ENCODE results near the gene ST3GAL3.
"Not testable (repeated sequence)": the region's sequence is repeated elsewhere in the genome, so short reads cannot be mapped to it uniquely, and the experiment has no call there.

ST3GAL3 gene

DNA sequence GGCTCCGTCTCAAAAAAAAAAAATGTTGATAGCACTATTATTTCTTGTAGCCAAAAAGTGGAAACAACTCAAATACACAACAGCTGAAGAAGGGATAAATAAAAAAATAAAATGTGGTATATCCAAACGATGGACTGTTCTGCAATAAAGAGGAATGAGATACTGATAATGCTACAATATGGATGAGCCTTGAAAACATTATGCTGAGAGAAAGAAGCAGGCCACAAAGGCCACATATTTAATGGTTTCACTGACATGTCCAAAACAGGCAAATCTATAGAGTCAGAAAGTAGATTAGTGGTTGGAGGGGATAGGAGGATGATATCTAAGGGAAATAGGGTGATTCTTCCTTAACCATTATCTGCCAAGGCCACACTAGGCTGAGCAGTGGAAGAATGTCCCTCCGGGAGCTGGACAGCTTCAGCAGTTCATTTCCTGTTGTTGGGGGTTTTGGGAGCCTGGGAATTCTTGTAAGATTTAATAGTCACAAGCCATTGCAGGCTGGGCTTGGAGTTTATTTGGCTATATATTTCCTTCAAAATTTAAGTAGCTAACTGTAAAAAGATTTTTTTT, 53.5 kb downstream of the ST3GAL3 start:
- DNase-seq = no peak

DNA sequence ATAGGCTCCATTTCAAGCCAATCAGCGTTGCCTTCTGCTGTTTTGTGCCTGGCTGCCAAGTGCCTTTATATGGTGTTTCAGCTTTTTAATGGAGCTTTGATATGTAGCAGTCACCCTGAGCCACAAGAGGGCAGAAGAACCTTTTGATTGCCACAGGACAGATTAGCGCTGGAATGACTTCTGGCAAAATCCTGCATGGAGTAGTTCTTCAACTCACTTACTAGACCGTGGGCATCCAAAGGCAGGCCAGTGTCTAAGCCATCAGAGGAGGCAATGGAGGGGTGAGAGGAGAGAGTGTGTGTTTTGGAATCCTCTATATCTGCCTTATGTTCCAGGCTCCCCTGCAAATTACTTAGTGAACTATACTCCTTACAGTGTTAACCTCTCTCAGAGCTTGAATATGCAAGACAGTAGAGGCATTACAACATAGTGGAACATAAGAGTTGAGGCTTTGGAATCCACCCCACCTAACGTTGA, 56.2 kb downstream of the ST3GAL3 start:
- peak; percentile 78 to 79 for DNase-seq

- no peak for DNase-seq
These were observed 57.2 kb downstream of the ST3GAL3 start for GRCh38 chr1:43764581-43764980.

- DNase-seq = no peak
These were observed 58.9 kb downstream of the ST3GAL3 start for GRCh38 chr1:43766086-43766784.

DNA sequence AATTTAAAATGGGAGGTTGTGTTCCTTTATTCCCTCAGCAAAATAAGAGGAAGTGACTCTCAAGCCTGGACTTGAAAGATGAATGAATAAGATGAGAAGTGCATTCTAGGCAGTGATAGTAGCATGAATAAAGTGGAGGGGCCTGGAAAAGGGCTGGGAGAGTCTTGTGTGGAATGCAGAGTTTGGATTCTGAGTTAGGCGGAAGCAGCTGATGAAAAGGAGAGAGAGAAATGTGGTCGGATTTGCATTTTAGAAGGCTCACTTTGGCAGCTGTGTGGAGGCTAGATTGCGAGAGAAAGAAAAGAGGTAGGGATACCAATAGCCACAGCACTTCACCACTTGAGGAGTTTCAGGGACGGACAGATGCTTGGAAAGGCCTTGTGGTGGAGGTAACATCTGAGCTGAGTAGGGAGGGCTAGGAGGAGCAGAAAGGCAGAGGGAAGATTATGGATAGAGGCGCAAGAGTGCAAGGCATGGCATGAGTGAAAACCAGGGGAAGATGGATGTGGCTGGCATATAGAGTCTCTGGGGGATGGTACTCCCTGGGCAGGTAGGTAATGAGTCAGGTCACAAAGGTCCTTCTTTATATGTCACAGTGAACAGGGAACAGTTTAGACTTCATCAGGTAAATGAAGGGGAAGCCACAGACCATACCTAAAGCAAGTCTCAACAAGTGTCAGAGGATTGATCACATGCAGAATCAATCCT, 59.6 kb downstream of the ST3GAL3 start:
- peak in 1 of 2 experiments; percentile 16 for DNase-seq

- DNase-seq = no peak
These were observed 60.8 kb downstream of the ST3GAL3 start for GRCh38 chr1:43768168-43768567.

- no peak for DNase-seq
These were observed 62.1 kb downstream of the ST3GAL3 start for GRCh38 chr1:43769350-43769908.

DNA sequence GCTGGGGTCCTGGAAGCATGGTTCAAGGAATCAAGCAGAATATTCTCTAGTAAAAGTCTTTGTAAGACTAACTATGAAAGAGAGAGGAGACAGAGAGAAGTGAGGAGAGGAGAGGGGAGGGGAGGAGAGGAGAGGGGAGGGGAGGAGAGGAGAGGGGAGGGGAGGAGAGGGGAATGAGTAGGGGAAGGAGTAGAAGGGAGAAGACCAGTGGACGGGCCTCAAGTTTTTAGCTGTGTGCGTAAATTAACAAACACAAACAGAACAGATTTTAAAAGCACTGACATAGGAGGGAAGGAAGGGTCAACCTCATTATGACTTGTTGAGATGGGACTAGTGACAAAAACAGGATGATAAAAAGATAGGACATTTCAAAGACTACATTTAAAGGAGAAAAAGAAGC, 62.8 kb downstream of the ST3GAL3 start:
- no peak for DNase-seq

DNA sequence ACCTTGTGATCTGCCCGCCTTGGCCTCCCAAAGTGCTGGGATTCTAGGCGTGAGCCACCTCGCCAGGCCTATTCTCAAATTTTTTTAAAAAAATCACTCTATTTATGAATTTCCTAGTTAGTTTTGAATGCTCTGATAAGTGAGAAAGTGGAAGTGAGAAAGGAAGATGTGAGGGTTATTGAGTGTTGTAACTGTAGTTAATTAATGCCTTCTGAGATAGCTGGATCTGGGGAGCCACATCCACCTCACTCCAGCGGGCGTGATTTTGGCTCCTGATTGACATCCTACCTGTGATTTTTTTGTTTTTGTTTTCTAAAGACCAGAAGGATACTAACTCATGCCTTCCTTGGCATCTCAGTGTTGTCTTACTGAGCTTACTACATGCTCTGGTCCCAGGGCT, 65.6 kb downstream of the ST3GAL3 start:
- no peak for DNase-seq

- DNase-seq = no peak
These were observed 66.5 kb downstream of the ST3GAL3 start for GRCh38 chr1:43773821-43774220.

DNA sequence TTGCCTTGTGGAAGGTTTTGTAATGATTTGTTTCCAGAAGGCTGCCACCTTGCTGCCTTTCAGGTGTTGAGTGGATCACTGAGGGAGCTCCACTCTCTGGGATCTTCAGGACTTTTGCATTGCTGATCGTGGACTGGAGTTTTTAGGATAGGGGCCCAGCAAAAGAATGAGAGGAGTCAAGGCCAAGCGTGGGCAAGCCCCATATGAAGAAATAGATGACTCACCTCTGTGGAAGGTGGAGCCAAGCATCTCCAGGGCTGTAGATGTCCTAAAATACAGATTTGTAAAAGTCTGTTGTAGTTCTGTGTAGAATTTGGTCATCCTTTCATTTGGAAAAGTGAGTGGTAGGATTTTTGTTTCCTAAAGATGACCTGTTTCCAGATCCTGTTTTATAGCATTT, 67.0 kb downstream of the ST3GAL3 start:
- peak in 1 of 2 experiments; percentile 9 for DNase-seq

DNA sequence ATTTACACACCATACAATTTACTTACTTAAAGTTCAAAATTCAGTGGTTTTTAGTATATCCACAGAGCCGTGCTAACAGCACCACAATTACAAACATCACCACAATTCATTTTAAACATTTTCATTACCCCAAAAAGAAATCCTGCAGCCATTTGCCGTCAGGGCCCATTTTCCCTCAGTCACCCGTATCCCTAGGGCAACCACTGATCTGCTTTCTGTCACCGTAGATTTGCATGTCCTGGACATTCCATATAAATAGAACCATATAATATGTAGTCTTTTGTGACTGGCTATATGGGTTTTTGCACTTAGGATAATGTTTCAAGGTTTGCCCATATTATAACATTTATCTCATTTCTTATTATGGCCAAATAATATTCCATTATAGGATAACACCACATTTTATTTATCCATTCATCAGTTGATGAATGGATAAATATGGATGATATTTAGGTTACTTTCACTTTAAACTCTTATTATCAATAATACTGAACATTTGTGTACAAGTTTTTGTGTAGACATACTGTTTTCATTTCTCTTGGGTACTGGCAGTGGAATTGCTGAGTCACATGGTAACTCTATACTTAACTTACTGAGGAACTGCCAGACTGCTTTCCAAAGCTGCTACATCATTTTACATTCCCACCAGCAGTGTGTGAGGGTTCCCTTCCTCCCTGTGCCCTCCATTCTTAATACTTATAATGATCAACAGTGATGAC, 68.9 kb downstream of the ST3GAL3 start:
- no peak for DNase-seq

- not testable (repeated sequence) for DNase-seq
These were observed 70.6 kb downstream of the ST3GAL3 start for GRCh38 chr1:43777916-43778315.

DNA sequence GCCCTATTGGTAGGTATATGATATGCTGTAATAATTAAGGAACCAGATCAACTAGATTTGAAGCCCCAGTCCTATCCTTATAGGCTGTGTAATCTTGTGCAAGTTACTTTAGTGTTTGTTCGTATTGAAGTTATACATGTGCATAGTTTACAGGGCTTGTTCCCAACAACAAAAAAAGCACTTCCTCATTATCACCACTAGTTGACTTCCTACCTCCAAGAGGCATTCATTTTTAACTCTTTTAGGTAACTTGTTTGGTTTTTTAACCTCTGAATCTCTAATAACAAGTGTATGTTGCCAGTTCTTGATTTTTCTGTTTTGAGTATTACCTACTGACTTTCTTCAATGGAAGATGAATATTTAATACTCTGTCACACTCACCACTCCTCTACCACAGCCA, 71.9 kb downstream of the ST3GAL3 start:
- peak; percentile 18 to 44 for DNase-seq

DNA sequence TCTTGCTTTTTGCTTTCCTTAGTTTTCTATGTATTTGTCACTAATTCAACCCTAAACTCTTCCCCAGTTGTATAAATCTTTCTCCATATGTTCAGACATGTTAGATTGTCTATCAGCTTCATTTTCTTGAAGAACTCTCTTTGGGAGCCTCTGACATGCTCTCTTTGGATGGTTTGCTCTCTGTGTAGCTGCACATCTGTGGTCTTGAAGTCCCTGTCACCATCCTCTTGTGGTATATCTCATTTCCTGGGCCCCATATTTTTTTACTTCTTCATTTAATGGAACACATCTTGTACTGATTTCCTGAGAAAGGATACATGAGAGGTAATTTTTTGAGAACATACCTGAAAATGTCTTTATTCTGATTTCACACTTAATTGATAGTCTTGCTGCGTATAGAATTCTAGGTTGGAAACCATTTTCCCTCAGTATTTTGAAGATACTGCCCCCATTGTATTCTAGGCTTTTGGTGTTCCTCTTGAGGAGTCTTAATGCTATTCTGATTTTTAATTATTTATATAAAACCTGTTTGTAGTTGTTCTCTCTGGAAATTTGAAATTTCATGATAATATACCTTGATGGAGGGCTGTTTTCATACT, 72.6 kb downstream of the ST3GAL3 start:
- DNase-seq = peak; percentile 35 to 39

- DNase-seq = peak; percentile 76 to 79
These were observed 74.2 kb downstream of the ST3GAL3 start for GRCh38 chr1:43781574-43781973.

DNA sequence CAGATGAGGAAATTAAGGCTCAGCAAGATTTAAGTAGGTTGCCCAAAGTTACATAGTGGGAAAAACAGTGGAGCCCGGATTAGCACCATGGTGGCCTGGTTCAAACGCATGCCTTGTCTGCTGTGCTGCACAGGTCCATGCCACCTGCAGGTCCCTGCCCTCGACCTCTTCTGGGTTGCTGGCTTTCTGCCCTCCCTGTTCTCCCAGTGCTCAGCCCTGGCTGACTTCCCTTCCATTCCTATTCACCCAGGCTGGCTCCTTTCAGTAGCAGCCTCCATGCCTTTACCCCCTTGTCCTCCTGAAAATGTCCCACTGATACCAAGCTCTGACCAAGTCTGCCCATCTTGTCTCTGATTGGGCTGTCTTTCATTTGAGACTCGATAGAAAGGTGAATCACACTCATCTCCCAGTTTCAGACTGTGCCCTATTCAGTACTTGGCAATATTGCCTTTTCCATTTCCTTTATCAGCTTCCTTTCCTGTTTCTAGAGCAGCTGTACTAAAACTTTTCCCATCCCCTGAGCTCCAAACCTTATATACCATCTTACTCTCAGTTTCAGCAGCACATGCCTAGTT, 75.8 kb downstream of the ST3GAL3 start:
- DNase-seq = no peak

GRCh38 chr1:43783671-43784205, 76.4 kb downstream of the ST3GAL3 start:
- DNase-seq = peak in 1 of 2 experiments; percentile 8

DNA sequence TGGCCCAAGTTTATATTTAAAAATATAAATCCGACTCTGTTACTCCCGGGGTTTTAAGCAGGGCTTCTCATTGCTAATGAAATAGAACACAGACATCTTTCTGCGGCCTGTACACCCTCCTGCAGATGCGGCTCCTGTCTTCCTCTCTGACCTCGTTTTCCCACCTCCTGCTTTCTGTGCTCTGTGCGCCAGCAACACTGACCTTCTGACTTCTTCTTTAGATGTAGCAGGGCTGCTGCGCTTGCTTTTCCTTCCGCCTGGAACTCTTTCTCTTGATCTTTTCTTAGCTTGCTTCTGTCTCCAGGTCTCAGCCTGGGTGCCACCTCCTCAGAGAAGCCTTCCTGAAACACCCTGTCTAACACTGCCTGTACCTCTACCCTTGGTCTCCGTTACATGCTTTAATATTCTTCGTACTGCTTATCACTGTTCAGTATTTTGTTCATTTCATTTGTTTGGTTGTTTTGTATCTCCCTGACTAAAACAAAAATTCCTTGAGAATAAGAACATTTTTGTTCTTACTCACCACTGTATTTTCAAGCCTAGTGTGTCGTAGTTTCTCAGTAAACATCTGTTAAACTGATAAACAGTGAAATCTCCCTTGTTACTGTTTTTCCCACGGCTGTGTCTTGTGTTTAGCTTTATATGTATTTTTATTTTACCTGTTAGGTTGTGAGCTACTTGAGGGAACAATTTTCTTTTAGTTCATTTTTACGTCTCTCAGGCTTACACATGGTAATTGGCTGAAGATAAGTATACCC, 79.0 kb downstream of the ST3GAL3 start:
- no peak for DNase-seq

DNA sequence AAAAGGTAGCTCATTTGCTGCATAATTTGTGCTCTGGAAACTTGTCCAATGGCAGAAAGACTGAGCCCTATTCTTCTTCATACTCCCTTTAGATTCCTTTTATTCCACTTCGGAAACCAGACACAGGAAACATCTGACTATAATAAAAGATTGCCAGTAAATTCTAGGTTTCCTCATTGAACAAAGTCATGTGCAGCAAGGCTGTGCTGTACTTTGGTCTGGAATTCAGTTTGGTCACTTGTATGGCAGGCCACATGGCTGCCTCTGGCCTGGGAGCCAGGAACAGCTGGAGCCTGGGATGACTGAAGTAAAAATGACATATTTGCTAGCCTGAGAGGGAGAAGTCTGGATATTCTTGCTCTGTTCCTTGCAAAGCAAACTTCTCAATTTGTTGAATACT, 79.6 kb downstream of the ST3GAL3 start:
- DNase-seq = no peak

Measured in AML-193 (cell line).